Mesenteric fat pad (tissue), 1 donor: ENCODE measurements around the gene ASPHD2. TPM values are rescaled to one million over a fixed set of nuclear protein-coding genes. Genes with fewer than 3 reads are reported as not detected.

Experiments
- total RNA-seq: library from RNA; stranded (reverse); fragmentation: NEBNext Ultra II Directional; extraction: Animal tissue kit (Norgen Biotek cat#: 25700); gene quantifications from one replicate; pipeline ENCODE4 v1.2.1, GENCODE V29; 2021
- donor health status: DM: yes; HTN: yes; CAD: no.

ASPHD2 gene
- total RNA-seq, 1 donor from 2014 or later = 0.71 TPM

Other genes with a start within 250 kb of the ASPHD2 start
- gene HPS4, start 54.5 kb downstream of the ASPHD2 start, total RNA-seq = 26.4 TPM
- 16.3 TPM for gene SRRD, start 54.6 kb downstream of the ASPHD2 start, total RNA-seq
- 30.5 TPM for gene TFIP11, start 83.2 kb downstream of the ASPHD2 start, total RNA-seq
- 58.7 TPM for gene TPST2, start 160.9 kb downstream of the ASPHD2 start, total RNA-seq
- 2.8 TPM for gene CRYBB1, start 188.8 kb downstream of the ASPHD2 start, total RNA-seq
- gene CRYBA4, start 192.7 kb downstream of the ASPHD2 start, total RNA-seq = not detected
- 2.5 TPM for gene MIAT, start 228.3 kb downstream of the ASPHD2 start, total RNA-seq